ENCODE measurements around the gene HEMGN. TPM values are rescaled to one million over a fixed set of nuclear protein-coding genes. Genes with fewer than 3 reads are reported as not detected.

Gene HEMGN
- total RNA-seq, 4 donors from 2014 or later, result 0.22 to 0.27 TPM; not detected in 2

DNA sequence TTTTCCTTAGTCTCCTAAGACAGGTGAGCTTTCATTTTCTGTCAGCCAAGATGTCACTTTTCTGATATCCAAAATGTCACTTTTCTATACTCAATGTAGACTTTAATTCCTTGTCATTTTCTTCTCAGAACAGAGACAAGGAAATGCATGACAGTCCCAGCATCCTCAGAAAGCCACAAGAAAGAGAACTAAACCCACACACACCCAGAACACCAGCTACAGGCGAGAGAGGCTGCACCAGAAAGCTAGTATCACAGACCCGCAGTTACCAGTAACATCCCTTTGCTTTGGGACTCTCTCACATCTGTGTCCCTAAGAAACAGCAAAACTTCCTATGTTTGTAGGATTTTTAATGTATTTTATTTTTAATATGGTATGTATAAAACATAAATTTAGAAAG lies 32.7 kb downstream of the HEMGN start:
- 89 to 98% methylated on average over 2 of the region's 2 CpGs for WGBS, 2 donors
- Histone ChIP-seq H3K4me3 (replicated peaks in 1 of 3) (no peak overlapping the region), H3K9me3 (no peaks in the 10 kb centered on the region), H3K36me3 (no peaks in the 10 kb centered on the region), H3K27ac (peak overlapping the region in 2 of 3 donors; percentile 21 to 50), H3K4me1 (peaks cover 55 to 69% of the 10 kb centered on the region in 2 donors), H3K27me3 (no peaks in the 10 kb centered on the region)
- TF ChIP-seq, protein P1, sequence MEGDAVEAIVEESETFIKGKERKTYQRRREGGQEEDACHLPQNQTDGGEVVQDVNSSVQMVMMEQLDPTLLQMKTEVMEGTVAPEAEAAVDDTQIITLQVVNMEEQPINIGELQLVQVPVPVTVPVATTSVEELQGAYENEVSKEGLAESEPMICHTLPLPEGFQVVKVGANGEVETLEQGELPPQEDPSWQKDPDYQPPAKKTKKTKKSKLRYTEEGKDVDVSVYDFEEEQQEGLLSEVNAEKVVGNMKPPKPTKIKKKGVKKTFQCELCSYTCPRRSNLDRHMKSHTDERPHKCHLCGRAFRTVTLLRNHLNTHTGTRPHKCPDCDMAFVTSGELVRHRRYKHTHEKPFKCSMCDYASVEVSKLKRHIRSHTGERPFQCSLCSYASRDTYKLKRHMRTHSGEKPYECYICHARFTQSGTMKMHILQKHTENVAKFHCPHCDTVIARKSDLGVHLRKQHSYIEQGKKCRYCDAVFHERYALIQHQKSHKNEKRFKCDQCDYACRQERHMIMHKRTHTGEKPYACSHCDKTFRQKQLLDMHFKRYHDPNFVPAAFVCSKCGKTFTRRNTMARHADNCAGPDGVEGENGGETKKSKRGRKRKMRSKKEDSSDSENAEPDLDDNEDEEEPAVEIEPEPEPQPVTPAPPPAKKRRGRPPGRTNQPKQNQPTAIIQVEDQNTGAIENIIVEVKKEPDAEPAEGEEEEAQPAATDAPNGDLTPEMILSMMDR (IDR thresholded peaks at IDR 0.05), result no peak
- no peak for TF ChIP-seq POLR2A (IDR thresholded peaks at IDR 0.05)
- no peak for DNase-seq
- intact Hi-C loops (cut with DNase I), result loop anchor here (10.0 kb wide), 1 partner anchor 200 kb away; no protein-coding TSS in a partner anchor

DNA sequence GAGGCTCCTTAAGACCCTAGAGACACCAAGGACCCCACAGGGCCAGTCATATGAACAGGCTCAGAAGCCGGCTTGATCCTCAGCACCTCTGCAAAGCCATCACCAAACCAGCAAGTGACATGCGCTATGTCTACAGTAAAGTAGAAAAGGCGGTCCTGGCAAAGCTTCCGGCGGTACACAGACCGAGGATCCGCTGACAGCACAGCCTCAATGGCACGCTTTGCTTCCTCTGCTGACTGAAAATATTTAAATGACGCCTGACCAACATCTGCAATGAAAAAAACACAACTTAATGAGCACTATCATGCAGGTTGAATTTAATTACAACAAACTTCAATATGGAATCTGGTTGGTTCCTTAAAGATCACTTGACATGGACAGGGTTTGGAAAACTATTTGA lies 33.2 kb downstream of the HEMGN start:
- intact Hi-C loops (cut with DNase I), result loop anchor here (10.0 kb wide), 1 partner anchor 200 kb away; no protein-coding TSS in a partner anchor
- Histone ChIP-seq H3K27ac (no peak overlapping the region), H3K27me3 (no peaks in the 10 kb centered on the region), H3K4me3 (replicated peaks in 1 of 3) (no peak overlapping the region), H3K36me3 (no peaks in the 10 kb centered on the region), H3K9me3 (no peaks in the 10 kb centered on the region), H3K4me1 (peaks cover 50 to 67% of the 10 kb centered on the region in 2 donors)
- WGBS, 2 donors, result 92 to 97% methylated on average over 9 of the region's 9 CpGs
- TF ChIP-seq POLR2A (IDR thresholded peaks at IDR 0.05), result no peak
- no peak for DNase-seq

DNA sequence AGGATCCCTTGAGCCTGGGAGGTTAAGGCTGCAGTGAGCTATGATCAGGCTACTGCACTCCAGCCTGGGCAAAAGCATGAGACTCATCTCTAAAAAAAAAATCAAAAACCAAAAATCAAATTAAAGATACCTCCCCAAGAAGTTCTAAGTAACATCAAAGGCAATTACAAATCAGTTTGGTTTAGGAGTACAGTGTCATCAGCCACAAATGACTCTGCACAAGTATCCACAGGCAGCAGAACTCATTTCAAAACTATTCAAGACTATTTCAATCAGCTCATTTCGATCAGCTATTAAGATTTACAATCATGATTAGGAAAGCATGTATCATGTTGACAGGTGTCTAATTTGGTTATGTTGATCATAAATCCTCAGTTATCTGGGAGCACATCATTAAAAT lies 34.8 kb downstream of the HEMGN start:
- Histone ChIP-seq H3K36me3 (no peaks in the 10 kb centered on the region), H3K9me3 (no peaks in the 10 kb centered on the region), H3K4me1 (peaks cover 48 to 52% of the 10 kb centered on the region in 2 donors), H3K27ac (peak overlapping the region in 1 of 3 donors; percentile 56), H3K4me3 (replicated peaks in 1 of 3) (no peak overlapping the region), H3K27me3 (no peaks in the 10 kb centered on the region)
- DNase-seq, result no peak
- TF ChIP-seq, protein P1 (IDR thresholded peaks at IDR 0.05), result no peak
- TF ChIP-seq POLR2A (IDR thresholded peaks at IDR 0.05), result no peak
- intact Hi-C loops (cut with DNase I), result loop anchor here (10.0 kb wide), 1 partner anchor 198 kb away; no protein-coding TSS in a partner anchor
- 91% methylated on average over 1 of the region's 1 CpG for WGBS, 2 donors

DNA sequence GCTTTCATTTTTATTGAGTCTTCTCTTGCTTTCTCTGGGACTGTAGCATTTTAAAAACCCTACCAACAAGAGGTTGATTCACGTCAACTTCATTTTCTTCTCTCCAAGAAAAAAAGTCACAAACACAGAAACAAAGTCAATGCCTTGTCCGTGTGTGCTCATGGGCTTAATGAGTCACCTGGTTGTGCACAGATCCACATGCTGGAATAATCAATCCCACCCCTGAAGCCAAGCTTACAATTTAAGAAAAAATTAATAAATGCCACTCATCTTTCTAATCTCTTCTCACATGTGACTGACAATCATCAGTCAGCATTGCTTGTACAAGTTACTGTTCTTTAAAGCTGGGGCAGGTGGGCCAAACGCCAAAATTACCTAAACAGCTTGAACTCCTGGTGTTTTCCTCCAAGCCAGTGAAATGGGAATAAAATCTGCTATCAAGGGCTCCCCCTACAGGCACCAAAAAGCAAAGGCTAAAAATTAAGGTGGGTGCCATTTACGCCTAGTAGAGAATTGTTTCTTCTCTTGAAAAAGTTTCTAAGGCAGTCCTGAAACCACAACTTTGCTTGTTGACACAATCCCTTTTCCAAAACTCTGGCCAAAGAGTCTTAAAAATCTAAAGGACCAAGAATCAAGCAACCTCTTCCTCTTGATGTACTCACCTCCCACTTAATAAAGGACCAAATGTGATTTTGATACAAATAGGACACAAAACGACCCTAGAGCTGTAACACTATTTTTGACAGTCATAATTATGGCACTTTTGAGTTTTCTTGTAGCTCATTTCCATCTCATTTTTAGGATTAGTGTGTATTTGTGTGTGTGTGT lies 37.0 kb downstream of the HEMGN start:
- whole genome bisulfite sequencing, 2 donors, result 43 to 45% methylated on average over 5 of the region's 5 CpGs
- intact Hi-C loops (cut with DNase I), result loop anchor here (10.0 kb wide), 1 partner anchor 196 kb away; no protein-coding TSS in a partner anchor
- TF ChIP-seq POLR2A (IDR thresholded peaks at IDR 0.05), result no peak
- TF ChIP-seq, protein P1 (IDR thresholded peaks at IDR 0.05), result peak in 5 of 6 experiments; percentile 22 to 79 (median 67)
- Histone ChIP-seq H3K4me1 (peaks cover 31 to 33% of the 10 kb centered on the region in 2 donors), H3K27me3 (no peaks in the 10 kb centered on the region), H3K36me3 (no peaks in the 10 kb centered on the region), H3K9me3 (no peaks in the 10 kb centered on the region), H3K4me3 (replicated peaks in 1 of 3) (no peak overlapping the region), H3K27ac (peak overlapping the region; percentile 5 to 67 (median 47))
- DNase-seq, result peak; percentile 64 to 68

DNA sequence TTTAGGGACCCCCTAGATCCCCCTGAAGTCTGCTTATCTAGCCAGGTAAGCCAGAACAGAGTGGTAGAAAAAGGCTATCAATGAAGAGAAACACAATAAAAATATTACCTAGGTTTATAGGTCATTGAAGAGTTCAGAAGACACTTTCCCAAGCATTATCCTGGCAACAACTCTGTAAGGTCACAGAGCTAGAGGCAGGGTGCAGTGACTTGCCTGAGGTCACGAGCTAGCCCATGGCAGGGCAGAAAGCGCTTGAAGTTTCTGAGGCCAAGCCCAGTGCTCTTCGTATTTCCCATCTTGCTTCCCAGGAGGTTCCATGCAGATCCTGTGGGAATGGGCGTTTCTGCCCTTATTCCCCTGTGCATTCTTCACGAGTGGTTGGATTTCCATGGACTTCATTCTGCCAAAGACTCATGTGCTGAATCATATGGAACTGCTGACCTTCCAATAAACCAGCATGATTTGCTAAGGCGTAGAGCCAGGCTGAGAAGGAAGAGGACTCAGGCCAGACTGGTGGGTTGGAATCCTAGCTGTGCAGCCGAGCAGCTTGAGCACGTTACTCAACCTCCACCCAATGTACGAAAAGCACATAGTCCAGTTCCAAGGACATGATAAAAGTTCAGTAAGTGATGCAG lies 37.8 kb downstream of the HEMGN start:
- no peaks in the 10 kb centered on the region for H3K36me3 ChIP-seq
- no peak for DNase-seq
- no peaks in the 10 kb centered on the region for H3K9me3 ChIP-seq
- H3K27ac ChIP-seq, result peak overlapping the region; percentile 5 to 67 (median 47)
- 78 to 80% methylated on average over 9 of the region's 9 CpGs for WGBS, 2 donors
- H3K4me1 ChIP-seq, result peaks cover 29% of the 10 kb centered on the region in 2 donors
- intact Hi-C loops (cut with DNase I), result loop anchor here (10.0 kb wide), 1 partner anchor 195 kb away; no protein-coding TSS in a partner anchor
- no peak overlapping the region for H3K4me3 ChIP-seq (replicated peaks in 1 of 3)
- no peak for TF ChIP-seq POLR2A (IDR thresholded peaks at IDR 0.05)
- TF ChIP-seq, protein P1 (IDR thresholded peaks at IDR 0.05), result no peak
- H3K27me3 ChIP-seq, result no peaks in the 10 kb centered on the region
